Left lung (tissue), 10 donors: ENCODE results near the gene RETNLB. TPM values are rescaled to one million over a fixed set of nuclear protein-coding genes. Genes with fewer than 3 reads are reported as not detected.

Experiments
- ATAC-seq: fragments of 200-7000 bp; cut with Tn5 transposase; one replicate; pipeline ENCODE4 v1.9.1; 2020; ENCODE audit warnings: moderate library complexity
- DNase-seq, 4 donors: peaks; one replicate each; pipeline ENCODE4 v3.0.0-alpha.2; 2013 to 2020
- H3K27ac ChIP-seq, 2 donors: fragments of 200-600 bp; sonication (generic) in 1 of 2; one replicate each; pipeline versions ENCODE4 v1.5.0 to v1.8.0; 2020 to 2021
- H3K27me3 ChIP-seq, 2 donors: fragments of 200-600 bp; sonication (generic) in 1 of 2; one replicate each; pipeline versions ENCODE4 v1.5.0 to v1.8.0; 2020 to 2021
- H3K36me3 ChIP-seq, 2 donors: fragments of 200-600 bp; sonication (generic) in 1 of 2; one replicate each; pipeline versions ENCODE4 v1.5.0 to v1.8.0; 2020 to 2021
- H3K4me1 ChIP-seq, 2 donors: fragments of 200-600 bp; one replicate each; pipeline ENCODE4 v1.8.0; 2021
- H3K4me3 ChIP-seq, 2 donors: fragments of 200-600 bp; sonication (generic) in 1 of 2; one replicate each; pipeline versions ENCODE4 v1.5.0 to v1.8.0; 2020 to 2021; ENCODE audit warnings: mild to moderate bottlenecking in 1 of 2
- H3K9me3 ChIP-seq, 2 donors: fragments of 200-600 bp; sonication (generic) in 1 of 2; one replicate each; pipeline versions ENCODE4 v1.5.0 to v1.8.0; 2020 to 2021
- CTCF ChIP-seq, 2 donors: fragments of 200-600 bp; sonication (generic) in 1 of 2; IDR thresholded peaks; one replicate each; pipeline versions ENCODE4 v1.5.0 to v1.8.0; 2021; ENCODE audit warnings: antibody characterized with exemption in 2 of 2
- intact Hi-C, 2 donors: fragments of 100-400 bp; cut with DNase I; formaldehyde crosslinking; loops; one replicate each; pipeline versions ENCODE4 v1.11.2 to v1.14.2; 2022
- polyA plus RNA-seq, 6 donors: library from polyadenylated mRNA; unstranded; fragments of 120-200 nt; gene quantifications; one replicate each; pipeline ENCODE4 v1.2.1, GENCODE V29; 2013; ENCODE audit not compliant: insufficient read length in 6 of 6
- total RNA-seq, 2 donors: library from RNA; stranded (reverse); fragmentation: NEBNext Ultra II Directional; extraction: Animal tissue kit (Norgen Biotek cat#: 25700); gene quantifications; one replicate each; pipeline ENCODE4 v1.2.1, GENCODE V29; 2021
- donor health status: DM: no; HTN: yes; CAD: no.
- donor health status: DM: no; HTN: no; CAD: no.

RETNLB gene
- total and polyA plus RNA-seq, 8 donors, result not detected

- Histone ChIP-seq H3K36me3 (no peaks in the 10 kb centered on the region), H3K27ac (no peak overlapping the region), H3K4me1 (no peaks in the 10 kb centered on the region), H3K4me3 (no peak overlapping the region), H3K9me3 (no peaks in the 10 kb centered on the region), H3K27me3 (no peaks in the 10 kb centered on the region)
- ATAC-seq (no peak), DNase-seq (no peak)
- intact Hi-C loops, result no loop called here
- no peak for TF ChIP-seq CTCF (IDR thresholded peaks at IDR 0.05)
These were observed 44.1 kb downstream of the RETNLB start for GRCh38 chr3:108713009-108713516.

Other genes with a start within 250 kb of the RETNLB start
- gene MYH15, start 246.8 kb downstream of the RETNLB start, total RNA-seq, result under 1 TPM; 0.05 to 0.70 TPM
- gene MYH15, start 246.8 kb downstream of the RETNLB start, polyA plus RNA-seq, result under 1 TPM; 0.21 to 0.50 (median 0.32) TPM
- gene CIP2A, start 168.0 kb downstream of the RETNLB start, total RNA-seq, result 1 to 10 TPM; 3.8 to 5.6 TPM
- 10 to 100 TPM; 14.0 to 26.1 (median 19.9) TPM for gene CIP2A, start 168.0 kb downstream of the RETNLB start, polyA plus RNA-seq
- gene DZIP3, start 167.7 kb downstream of the RETNLB start, total RNA-seq, result 10 to 100 TPM; 11.5 to 12.1 TPM
- gene DZIP3, start 167.7 kb downstream of the RETNLB start, polyA plus RNA-seq, result 10 to 100 TPM; 26.0 to 32.8 (median 29.7) TPM
- gene TRAT1, start 65.4 kb upstream of the RETNLB start, total RNA-seq, result 1 to 10 TPM in 1 of 2 donors, under 1 TPM in 1; 0.55 to 1.4 TPM
- under 1 TPM; 0.17 to 0.49 (median 0.27) TPM for gene TRAT1, start 65.4 kb upstream of the RETNLB start, polyA plus RNA-seq
- not detected for gene GUCA1C, start 196.5 kb upstream of the RETNLB start, total RNA-seq
- not detected for gene GUCA1C, start 196.5 kb upstream of the RETNLB start, polyA plus RNA-seq